ENCODE data around the gene AP3B2. TPM values are rescaled to one million over a fixed set of nuclear protein-coding genes. Genes with fewer than 3 reads are reported as not detected.

Gene AP3B2
- total and polyA plus RNA-seq, 4 donors, result 0.10 to 0.33 TPM; not detected in 2

DNA sequence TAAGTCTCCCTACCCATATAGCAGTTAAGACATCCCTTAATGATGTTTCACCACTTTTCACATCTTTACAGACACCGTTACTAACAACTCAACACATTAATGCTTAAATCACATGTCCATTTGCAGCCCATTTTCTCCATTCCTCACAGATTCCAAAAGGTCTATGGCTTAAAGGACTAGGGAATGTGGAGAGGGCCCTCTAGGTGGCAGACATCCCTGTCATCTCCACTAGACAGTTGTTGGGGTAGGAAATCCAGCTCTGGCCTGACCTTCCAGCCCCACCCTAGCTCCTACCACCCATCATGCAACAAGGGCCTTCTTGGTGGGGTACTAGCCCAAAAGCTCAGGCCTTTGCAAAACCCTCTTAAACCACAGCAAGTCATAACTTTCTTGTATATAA is 87.7 kb downstream of the AP3B2 start:
- Histone ChIP-seq H3K27me3 (ENCODE audit: control insufficient read depth in 4 of 4, insufficient read depth in 4 of 4, low read length in 3 of 4) (peaks cover 0 to 3% (median 0%) of the 10 kb centered on the region in 4 donors), H3K27ac (ENCODE audit: low read depth in 1 of 2, low read length in 2 of 2) (no peak overlapping the region), H3K36me3 (ENCODE audit: control insufficient read depth in 4 of 4, insufficient read depth in 3 of 4, low read depth in 1 of 4, low read length in 3 of 4) (no peaks in the 10 kb centered on the region), H3K9me3 (ENCODE audit: control insufficient read depth in 4 of 4, low read length in 3 of 4) (no peaks in the 10 kb centered on the region), H3K4me3 (ENCODE audit: low read depth in 1 of 3, low read length in 3 of 3) (no peak overlapping the region), H3K4me1 (ENCODE audit: control insufficient read depth in 4 of 4, insufficient read depth in 4 of 4, low read length in 3 of 4) (no peaks in the 10 kb centered on the region), H3K9ac (ENCODE audit: low read depth in 1 of 2, low read length in 2 of 2) (no peak overlapping the region)
- 46% methylated on average over 1 of the region's 1 CpG for WGBS
- no peak for DNase-seq (ENCODE audit: low spot score)
- TF ChIP-seq EGR1 (IDR thresholded peaks at IDR 0.05; ENCODE audit: low read depth in 2 of 2), result no peak
- peak in 1 of 2 donors; percentile 12 for TF ChIP-seq RAD21 (IDR thresholded peaks at IDR 0.05)

DNA sequence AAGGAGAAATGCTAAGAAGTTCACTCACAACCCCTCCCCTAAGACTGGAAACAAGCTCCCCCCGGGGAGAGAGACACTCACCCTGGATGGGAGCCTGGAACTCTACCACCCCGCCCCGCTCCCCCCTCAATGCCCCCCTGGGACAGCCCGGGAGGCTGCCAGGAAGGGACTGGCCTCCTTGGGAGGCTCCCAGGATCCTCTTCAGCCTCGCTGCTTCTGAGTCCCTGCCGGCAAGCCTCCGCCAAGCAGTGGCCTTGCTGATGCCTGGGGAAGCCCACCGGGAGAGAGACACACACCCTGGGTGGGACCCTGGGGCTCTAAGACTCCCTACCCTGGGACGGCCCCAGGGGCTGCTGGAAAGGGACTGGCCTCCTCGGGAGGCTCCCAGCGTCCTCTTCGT is 95.9 kb downstream of the AP3B2 start:
- DNase-seq (ENCODE audit: low spot score), result no peak
- no peaks in the 10 kb centered on the region for H3K36me3 ChIP-seq (ENCODE audit: control insufficient read depth in 4 of 4, insufficient read depth in 3 of 4, low read depth in 1 of 4, low read length in 3 of 4)
- no peaks in the 10 kb centered on the region for H3K27me3 ChIP-seq (ENCODE audit: control insufficient read depth in 4 of 4, insufficient read depth in 4 of 4, low read length in 3 of 4)
- H3K4me3 ChIP-seq (ENCODE audit: low read depth in 1 of 3, low read length in 3 of 3), result no peak overlapping the region
- TF ChIP-seq FOXA2 (IDR thresholded peaks at IDR 0.05) (no peak), RXRA (IDR thresholded peaks at IDR 0.05) (no peak), YY1 (IDR thresholded peaks at IDR 0.05) (no peak), HNF4A (conservative IDR thresholded peaks at IDR 0.05) (no peak), HNF4G (IDR thresholded peaks at IDR 0.05) (no peak), RAD21 (IDR thresholded peaks at IDR 0.05) (no peak), FOXA1 (IDR thresholded peaks at IDR 0.05) (no peak), TAF1 (conservative IDR thresholded peaks at IDR 0.05) (no peak), EGR1 (IDR thresholded peaks at IDR 0.05; ENCODE audit: low read depth in 2 of 2) (no peak), NR2F2 (IDR thresholded peaks at IDR 0.05) (no peak), GABPA (IDR thresholded peaks at IDR 0.05 in 1 of 2, conservative IDR thresholded peaks at IDR 0.05 in 1 of 2) (no peak), JUND (IDR thresholded peaks at IDR 0.05) (no peak), SP1 (IDR thresholded peaks at IDR 0.05) (no peak)
- TF ChIP-seq, protein P1, sequence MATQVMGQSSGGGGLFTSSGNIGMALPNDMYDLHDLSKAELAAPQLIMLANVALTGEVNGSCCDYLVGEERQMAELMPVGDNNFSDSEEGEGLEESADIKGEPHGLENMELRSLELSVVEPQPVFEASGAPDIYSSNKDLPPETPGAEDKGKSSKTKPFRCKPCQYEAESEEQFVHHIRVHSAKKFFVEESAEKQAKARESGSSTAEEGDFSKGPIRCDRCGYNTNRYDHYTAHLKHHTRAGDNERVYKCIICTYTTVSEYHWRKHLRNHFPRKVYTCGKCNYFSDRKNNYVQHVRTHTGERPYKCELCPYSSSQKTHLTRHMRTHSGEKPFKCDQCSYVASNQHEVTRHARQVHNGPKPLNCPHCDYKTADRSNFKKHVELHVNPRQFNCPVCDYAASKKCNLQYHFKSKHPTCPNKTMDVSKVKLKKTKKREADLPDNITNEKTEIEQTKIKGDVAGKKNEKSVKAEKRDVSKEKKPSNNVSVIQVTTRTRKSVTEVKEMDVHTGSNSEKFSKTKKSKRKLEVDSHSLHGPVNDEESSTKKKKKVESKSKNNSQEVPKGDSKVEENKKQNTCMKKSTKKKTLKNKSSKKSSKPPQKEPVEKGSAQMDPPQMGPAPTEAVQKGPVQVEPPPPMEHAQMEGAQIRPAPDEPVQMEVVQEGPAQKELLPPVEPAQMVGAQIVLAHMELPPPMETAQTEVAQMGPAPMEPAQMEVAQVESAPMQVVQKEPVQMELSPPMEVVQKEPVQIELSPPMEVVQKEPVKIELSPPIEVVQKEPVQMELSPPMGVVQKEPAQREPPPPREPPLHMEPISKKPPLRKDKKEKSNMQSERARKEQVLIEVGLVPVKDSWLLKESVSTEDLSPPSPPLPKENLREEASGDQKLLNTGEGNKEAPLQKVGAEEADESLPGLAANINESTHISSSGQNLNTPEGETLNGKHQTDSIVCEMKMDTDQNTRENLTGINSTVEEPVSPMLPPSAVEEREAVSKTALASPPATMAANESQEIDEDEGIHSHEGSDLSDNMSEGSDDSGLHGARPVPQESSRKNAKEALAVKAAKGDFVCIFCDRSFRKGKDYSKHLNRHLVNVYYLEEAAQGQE (IDR thresholded peaks at IDR 0.05), result no peak
- TF ChIP-seq, protein P2, sequence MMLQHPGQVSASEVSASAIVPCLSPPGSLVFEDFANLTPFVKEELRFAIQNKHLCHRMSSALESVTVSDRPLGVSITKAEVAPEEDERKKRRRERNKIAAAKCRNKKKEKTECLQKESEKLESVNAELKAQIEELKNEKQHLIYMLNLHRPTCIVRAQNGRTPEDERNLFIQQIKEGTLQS (IDR thresholded peaks at IDR 0.05), result no peak
- TF ChIP-seq, protein P3, sequence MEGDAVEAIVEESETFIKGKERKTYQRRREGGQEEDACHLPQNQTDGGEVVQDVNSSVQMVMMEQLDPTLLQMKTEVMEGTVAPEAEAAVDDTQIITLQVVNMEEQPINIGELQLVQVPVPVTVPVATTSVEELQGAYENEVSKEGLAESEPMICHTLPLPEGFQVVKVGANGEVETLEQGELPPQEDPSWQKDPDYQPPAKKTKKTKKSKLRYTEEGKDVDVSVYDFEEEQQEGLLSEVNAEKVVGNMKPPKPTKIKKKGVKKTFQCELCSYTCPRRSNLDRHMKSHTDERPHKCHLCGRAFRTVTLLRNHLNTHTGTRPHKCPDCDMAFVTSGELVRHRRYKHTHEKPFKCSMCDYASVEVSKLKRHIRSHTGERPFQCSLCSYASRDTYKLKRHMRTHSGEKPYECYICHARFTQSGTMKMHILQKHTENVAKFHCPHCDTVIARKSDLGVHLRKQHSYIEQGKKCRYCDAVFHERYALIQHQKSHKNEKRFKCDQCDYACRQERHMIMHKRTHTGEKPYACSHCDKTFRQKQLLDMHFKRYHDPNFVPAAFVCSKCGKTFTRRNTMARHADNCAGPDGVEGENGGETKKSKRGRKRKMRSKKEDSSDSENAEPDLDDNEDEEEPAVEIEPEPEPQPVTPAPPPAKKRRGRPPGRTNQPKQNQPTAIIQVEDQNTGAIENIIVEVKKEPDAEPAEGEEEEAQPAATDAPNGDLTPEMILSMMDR (IDR thresholded peaks at IDR 0.05; ENCODE audit: low read depth, low read length, missing input control), result no peak
- TF ChIP-seq, protein P4, sequence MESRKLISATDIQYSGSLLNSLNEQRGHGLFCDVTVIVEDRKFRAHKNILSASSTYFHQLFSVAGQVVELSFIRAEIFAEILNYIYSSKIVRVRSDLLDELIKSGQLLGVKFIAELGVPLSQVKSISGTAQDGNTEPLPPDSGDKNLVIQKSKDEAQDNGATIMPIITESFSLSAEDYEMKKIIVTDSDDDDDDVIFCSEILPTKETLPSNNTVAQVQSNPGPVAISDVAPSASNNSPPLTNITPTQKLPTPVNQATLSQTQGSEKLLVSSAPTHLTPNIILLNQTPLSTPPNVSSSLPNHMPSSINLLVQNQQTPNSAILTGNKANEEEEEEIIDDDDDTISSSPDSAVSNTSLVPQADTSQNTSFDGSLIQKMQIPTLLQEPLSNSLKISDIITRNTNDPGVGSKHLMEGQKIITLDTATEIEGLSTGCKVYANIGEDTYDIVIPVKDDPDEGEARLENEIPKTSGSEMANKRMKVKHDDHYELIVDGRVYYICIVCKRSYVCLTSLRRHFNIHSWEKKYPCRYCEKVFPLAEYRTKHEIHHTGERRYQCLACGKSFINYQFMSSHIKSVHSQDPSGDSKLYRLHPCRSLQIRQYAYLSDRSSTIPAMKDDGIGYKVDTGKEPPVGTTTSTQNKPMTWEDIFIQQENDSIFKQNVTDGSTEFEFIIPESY (IDR thresholded peaks at IDR 0.05), result no peak
- TF ChIP-seq, protein P5, sequence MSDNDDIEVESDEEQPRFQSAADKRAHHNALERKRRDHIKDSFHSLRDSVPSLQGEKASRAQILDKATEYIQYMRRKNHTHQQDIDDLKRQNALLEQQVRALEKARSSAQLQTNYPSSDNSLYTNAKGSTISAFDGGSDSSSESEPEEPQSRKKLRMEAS (IDR thresholded peaks at IDR 0.05), result no peak
- 66% methylated on average over 12 of the region's 12 CpGs for WGBS
- H3K4me1 ChIP-seq (ENCODE audit: control insufficient read depth in 4 of 4, insufficient read depth in 4 of 4, low read length in 3 of 4), result no peaks in the 10 kb centered on the region
- no peak overlapping the region for H3K27ac ChIP-seq (ENCODE audit: low read depth in 1 of 2, low read length in 2 of 2)
- no peak overlapping the region for H3K9ac ChIP-seq (ENCODE audit: low read depth in 1 of 2, low read length in 2 of 2)
- no peaks in the 10 kb centered on the region for H3K9me3 ChIP-seq (ENCODE audit: control insufficient read depth in 4 of 4, low read length in 3 of 4)

Data from liver (tissue), 9 donors.